Kidney (tissue), 14 donors: ENCODE data around the gene FAM76B. TPM values are rescaled to one million over a fixed set of nuclear protein-coding genes. Genes with fewer than 3 reads are reported as not detected.

Experiments
- DNase-seq, 5 donors: peaks; one replicate each; pipeline ENCODE4 v3.0.0-alpha.2; 2013 to 2020
- FAIRE-seq: peaks from 2 replicates; lab custom pipeline; 2012; peaks lifted over from hg19 to GRCh38; lab: Jason Lieb, UNC
- H3K27ac ChIP-seq, 2 donors: one replicate each; pipeline ENCODE4 v1.7.0; 2013; ENCODE audit warnings: low read depth in 2 of 2, low read length in 2 of 2, inconsistent platforms in 1 of 2
- H3K27me3 ChIP-seq: one replicate; pipeline ENCODE4 v1.7.1; 2013; ENCODE audit warnings: low read length, inconsistent platforms; ENCODE audit not compliant: control insufficient read depth, insufficient read depth
- H3K36me3 ChIP-seq, 3 donors: one replicate each; pipeline versions ENCODE4 v1.7.0 to v1.7.1; 2013; ENCODE audit warnings: low read length in 3 of 3, control low read depth in 1 of 3, inconsistent platforms in 1 of 3; ENCODE audit not compliant: insufficient read depth in 3 of 3, control insufficient read depth in 2 of 3
- H3K4me1 ChIP-seq, 3 donors: one replicate each; pipeline versions ENCODE4 v1.7.0 to v1.7.1; 2013; ENCODE audit warnings: low read length in 3 of 3, inconsistent platforms in 1 of 3, low read depth in 1 of 3; ENCODE audit not compliant: control insufficient read depth in 2 of 3, insufficient read depth in 2 of 3
- H3K4me3 ChIP-seq, 3 donors: one replicate each; pipeline versions ENCODE4 v1.7.0 to v1.8.1; 2013; ENCODE audit warnings: low read length in 3 of 3, control low read depth in 1 of 3, inconsistent platforms in 1 of 3
- H3K9ac ChIP-seq, 3 donors: one replicate each; pipeline versions ENCODE4 v1.7.0 to v1.7.1; 2013; ENCODE audit warnings: low read length in 3 of 3, control low read depth in 1 of 3, inconsistent platforms in 1 of 3
- H3K9me3 ChIP-seq, 3 donors: one replicate each; pipeline versions ENCODE4 v1.7.0 to v1.7.1; 2013; ENCODE audit warnings: low read length in 3 of 3, control low read depth in 1 of 3, inconsistent platforms in 1 of 3; ENCODE audit not compliant: control insufficient read depth in 2 of 3, insufficient read depth in 1 of 3
- intact Hi-C: fragments of 100-400 bp; cut with DNase I; formaldehyde crosslinking; loops from one replicate; pipeline ENCODE4 v1.11.1; 2022
- polyA plus RNA-seq: library from polyadenylated mRNA; stranded (reverse); fragments of 350-450 nt; fragmentation: Illumina TruSeq; extraction: RNeasy Lipid Tissue Mini Kit (QIAGEN cat#74804); gene quantifications from one replicate; pipeline ENCODE4 v1.2.3, GENCODE V29; 2014; ENCODE audit warnings: low read depth, low replicate concordance; ENCODE audit not compliant: insufficient read depth
- total RNA-seq: library from RNA; stranded (reverse); fragmentation: NEBNext Ultra II Directional; extraction: Animal tissue kit (Norgen Biotek cat#: 25700); gene quantifications from one replicate; pipeline ENCODE4 v1.2.1, GENCODE V29; 2021
- TF ChIP-seq, protein P1 (sequence below): IDR thresholded peaks from 3 replicates; pipeline ENCODE4 v1.5.1; 2012; ENCODE audit warnings: mild to moderate bottlenecking, moderate library complexity, borderline replicate concordance; ENCODE audit not compliant: insufficient read depth; ENCODE audit errors: extremely low read depth
- donor health status: control.
- donor health status: control.
- donor health status: control.
- donor health status: control.
- donor health status: control.
- donor health status: DM: yes; HTN: yes; CAD: no.
- donor health status: Normal renal cell carcinoma (clear cell type).

The FAM76B gene
- total and polyA plus RNA-seq, 2 donors from 2014 or later, result 3.9 to 26.5 TPM

GRCh38 chr11:95795627-95796295 is 6.2 kb upstream of the FAM76B start:
- no peaks in the 10 kb centered on the region for H3K27me3 ChIP-seq
- no peak overlapping the region for H3K9ac ChIP-seq
- intact Hi-C loops, result no loop called here
- H3K9me3 ChIP-seq, result no peaks in the 10 kb centered on the region
- FAIRE-seq (no peak), DNase-seq (no peak)
- no peak overlapping the region for H3K4me3 ChIP-seq
- H3K36me3 ChIP-seq, result peaks cover 0 to 7% (median 2%) of the 10 kb centered on the region in 3 donors
- TF ChIP-seq, protein P1, sequence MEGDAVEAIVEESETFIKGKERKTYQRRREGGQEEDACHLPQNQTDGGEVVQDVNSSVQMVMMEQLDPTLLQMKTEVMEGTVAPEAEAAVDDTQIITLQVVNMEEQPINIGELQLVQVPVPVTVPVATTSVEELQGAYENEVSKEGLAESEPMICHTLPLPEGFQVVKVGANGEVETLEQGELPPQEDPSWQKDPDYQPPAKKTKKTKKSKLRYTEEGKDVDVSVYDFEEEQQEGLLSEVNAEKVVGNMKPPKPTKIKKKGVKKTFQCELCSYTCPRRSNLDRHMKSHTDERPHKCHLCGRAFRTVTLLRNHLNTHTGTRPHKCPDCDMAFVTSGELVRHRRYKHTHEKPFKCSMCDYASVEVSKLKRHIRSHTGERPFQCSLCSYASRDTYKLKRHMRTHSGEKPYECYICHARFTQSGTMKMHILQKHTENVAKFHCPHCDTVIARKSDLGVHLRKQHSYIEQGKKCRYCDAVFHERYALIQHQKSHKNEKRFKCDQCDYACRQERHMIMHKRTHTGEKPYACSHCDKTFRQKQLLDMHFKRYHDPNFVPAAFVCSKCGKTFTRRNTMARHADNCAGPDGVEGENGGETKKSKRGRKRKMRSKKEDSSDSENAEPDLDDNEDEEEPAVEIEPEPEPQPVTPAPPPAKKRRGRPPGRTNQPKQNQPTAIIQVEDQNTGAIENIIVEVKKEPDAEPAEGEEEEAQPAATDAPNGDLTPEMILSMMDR, result no peak
- H3K4me1 ChIP-seq, result peaks cover 0 to 5% (median 3%) of the 10 kb centered on the region in 3 donors
- no peak overlapping the region for H3K27ac ChIP-seq

GRCh38 chr11:95794086-95794485 is 4.5 kb upstream of the FAM76B start:
- H3K4me3 ChIP-seq, result no peak overlapping the region
- no peaks in the 10 kb centered on the region for H3K9me3 ChIP-seq
- no peak overlapping the region for H3K27ac ChIP-seq
- H3K9ac ChIP-seq, result no peak overlapping the region
- H3K4me1 ChIP-seq, result peaks cover 0 to 5% (median 3%) of the 10 kb centered on the region in 3 donors
- FAIRE-seq, result no peak
- no peaks in the 10 kb centered on the region for H3K36me3 ChIP-seq
- intact Hi-C loops, result no loop called here
- H3K27me3 ChIP-seq, result no peaks in the 10 kb centered on the region
- no peak for DNase-seq
- TF ChIP-seq, protein P1, result no peak

DNA sequence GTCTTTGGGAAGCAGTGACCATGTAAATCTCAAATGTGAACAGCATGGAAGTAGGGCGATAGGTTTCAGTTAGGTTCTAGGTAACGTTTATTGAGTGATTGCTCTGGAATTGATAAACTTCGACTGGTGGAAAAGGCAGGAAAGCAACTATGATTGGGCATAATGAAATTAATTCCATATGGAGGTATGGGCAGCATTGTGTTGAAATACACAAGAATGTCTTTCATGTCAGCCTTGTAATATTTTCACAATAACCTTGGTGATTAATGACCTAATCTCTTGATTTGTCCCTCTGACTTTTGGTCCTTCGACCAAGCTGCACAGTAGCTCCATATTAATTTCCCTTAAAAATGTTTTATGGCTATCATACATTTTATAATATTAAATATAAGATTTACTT is 3.5 kb upstream of the FAM76B start:
- H3K9me3 ChIP-seq, result no peaks in the 10 kb centered on the region
- H3K27me3 ChIP-seq, result no peaks in the 10 kb centered on the region
- H3K27ac ChIP-seq, result no peak overlapping the region
- TF ChIP-seq, protein P1, result no peak
- H3K36me3 ChIP-seq, result no peaks in the 10 kb centered on the region
- no peak for FAIRE-seq
- H3K4me1 ChIP-seq, result peaks cover 3 to 12% (median 6%) of the 10 kb centered on the region in 3 donors
- intact Hi-C loops, result no loop called here
- H3K4me3 ChIP-seq, result no peak overlapping the region
- no peak overlapping the region for H3K9ac ChIP-seq
- no peak for DNase-seq
